GM06990 (cell line): Measurements from ENCODE around the gene BARHL2.

Experiments used
- DNase-seq: peaks from one replicate; pipeline ENCODE4 v3.0.0-alpha.2; 2011; ENCODE audit not compliant: insufficient read length; ENCODE audit errors: extremely low read depth
- H3K27me3 ChIP-seq: replicated peaks from 2 replicates; pipeline ENCODE4 v1.6.0; 2011; ENCODE audit warnings: low read length; ENCODE audit not compliant: control insufficient read depth, insufficient read depth
- H3K36me3 ChIP-seq: 2 replicates; pipeline ENCODE4 v1.5.1; 2011; ENCODE audit warnings: low read length; ENCODE audit not compliant: control insufficient read depth, insufficient read depth
- H3K4me3 ChIP-seq: replicated peaks from 2 replicates; pipeline ENCODE4 v1.5.1; 2011; ENCODE audit warnings: low read depth, mild to moderate bottlenecking, control low read depth, low read length
- TF ChIP-seq, protein P1 (sequence below): IDR thresholded peaks from 2 replicates; pipeline ENCODE4 v1.5.1; 2011; ENCODE audit warnings: low read length, control low read depth, mild to moderate bottlenecking, inconsistent platforms; ENCODE audit not compliant: insufficient read depth, poor library complexity, severe bottlenecking

BARHL2 gene

DNA sequence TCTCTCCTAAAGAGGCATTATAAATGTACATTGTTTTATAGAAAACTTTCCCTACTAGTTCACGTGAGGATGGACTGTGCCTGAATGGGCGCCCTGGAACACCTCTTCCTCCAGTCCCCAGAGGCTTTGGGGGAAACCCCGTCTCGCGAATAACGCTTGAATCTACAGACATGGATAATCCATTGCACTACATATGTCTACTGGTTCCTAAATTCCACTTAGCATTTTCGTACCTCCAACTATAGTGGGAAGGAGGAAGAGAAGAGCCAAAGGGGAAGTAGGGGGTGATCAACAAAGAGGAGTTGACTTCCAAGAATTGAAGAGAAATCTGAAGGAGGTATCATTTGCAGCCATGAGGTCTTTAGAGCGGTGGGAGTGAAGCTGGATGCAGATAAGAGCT lies 11.1 kb downstream of the BARHL2 start:
- peaks cover 5% of the 10 kb centered on the region for H3K27me3 ChIP-seq
- no peaks in the 10 kb centered on the region for H3K36me3 ChIP-seq
- no peak overlapping the region for H3K4me3 ChIP-seq
- DNase-seq, result no peak
- TF ChIP-seq, protein P1, sequence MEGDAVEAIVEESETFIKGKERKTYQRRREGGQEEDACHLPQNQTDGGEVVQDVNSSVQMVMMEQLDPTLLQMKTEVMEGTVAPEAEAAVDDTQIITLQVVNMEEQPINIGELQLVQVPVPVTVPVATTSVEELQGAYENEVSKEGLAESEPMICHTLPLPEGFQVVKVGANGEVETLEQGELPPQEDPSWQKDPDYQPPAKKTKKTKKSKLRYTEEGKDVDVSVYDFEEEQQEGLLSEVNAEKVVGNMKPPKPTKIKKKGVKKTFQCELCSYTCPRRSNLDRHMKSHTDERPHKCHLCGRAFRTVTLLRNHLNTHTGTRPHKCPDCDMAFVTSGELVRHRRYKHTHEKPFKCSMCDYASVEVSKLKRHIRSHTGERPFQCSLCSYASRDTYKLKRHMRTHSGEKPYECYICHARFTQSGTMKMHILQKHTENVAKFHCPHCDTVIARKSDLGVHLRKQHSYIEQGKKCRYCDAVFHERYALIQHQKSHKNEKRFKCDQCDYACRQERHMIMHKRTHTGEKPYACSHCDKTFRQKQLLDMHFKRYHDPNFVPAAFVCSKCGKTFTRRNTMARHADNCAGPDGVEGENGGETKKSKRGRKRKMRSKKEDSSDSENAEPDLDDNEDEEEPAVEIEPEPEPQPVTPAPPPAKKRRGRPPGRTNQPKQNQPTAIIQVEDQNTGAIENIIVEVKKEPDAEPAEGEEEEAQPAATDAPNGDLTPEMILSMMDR, result no peak

DNA sequence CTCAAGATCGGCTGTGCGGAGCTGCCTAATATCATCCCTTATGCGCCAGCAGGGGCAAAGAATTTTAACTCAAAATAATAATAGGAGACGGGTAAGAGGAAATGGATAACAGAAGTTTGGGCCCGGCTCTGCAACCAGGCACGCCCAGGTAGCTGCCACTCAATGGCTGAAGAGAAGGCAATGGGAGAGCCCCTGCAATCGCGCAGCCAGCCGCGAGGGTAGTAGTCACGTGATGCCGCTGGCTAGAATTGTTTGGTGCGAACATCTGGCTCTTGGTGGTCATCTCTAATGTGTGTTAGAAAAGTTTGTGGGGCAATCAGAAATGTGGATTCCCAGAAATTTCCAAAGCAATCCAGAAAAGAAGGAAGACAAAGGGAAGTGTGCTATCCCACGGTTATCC lies 12.3 kb downstream of the BARHL2 start:
- DNase-seq, result no peak
- Histone ChIP-seq H3K4me3 (no peak overlapping the region), H3K27me3 (peaks cover 5% of the 10 kb centered on the region), H3K36me3 (no peaks in the 10 kb centered on the region)
- TF ChIP-seq, protein P1, result no peak

DNA sequence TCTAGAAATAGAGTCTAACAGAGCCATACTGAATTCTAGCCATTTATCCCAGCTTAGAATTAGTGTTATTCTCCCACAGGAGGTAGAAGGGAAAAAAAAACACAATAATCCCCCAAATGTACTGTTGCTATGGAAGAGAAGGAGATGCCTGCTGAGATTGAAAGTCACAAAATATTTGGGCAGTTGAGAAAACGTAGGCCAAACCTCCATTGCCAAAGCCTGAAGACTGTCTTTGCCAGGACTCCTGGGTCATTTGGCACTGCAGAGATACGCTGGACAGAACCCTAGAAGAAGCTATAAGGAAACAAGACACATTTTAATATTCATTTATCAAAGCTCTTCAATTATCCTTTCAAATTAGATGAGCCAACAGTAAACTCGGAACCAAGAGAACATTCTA lies 22.3 kb downstream of the BARHL2 start:
- Histone ChIP-seq H3K27me3 (no peaks in the 10 kb centered on the region), H3K36me3 (no peaks in the 10 kb centered on the region), H3K4me3 (no peak overlapping the region)
- DNase-seq, result no peak
- TF ChIP-seq, protein P1, result no peak

DNA sequence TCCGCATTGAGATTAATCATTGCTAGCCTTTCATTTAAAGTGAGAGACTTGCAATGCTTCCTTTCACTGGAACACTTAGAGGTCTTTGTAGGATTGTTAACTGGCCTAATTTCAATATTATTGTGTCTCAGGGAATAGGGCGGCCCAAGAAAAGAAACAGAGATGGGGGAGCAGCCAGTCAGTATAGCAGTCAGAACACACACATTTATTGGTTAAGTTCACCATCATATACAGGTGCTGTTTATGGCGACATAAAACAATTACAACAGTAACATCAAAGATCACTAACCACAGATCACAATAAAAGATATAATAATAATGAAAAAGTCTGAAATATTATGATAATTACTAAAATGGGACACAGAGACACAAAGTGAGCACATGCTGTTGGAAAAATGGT lies 29.4 kb downstream of the BARHL2 start:
- no peaks in the 10 kb centered on the region for H3K27me3 ChIP-seq
- DNase-seq, result no peak
- H3K36me3 ChIP-seq, result no peaks in the 10 kb centered on the region
- no peak overlapping the region for H3K4me3 ChIP-seq
- TF ChIP-seq, protein P1, result no peak

DNA sequence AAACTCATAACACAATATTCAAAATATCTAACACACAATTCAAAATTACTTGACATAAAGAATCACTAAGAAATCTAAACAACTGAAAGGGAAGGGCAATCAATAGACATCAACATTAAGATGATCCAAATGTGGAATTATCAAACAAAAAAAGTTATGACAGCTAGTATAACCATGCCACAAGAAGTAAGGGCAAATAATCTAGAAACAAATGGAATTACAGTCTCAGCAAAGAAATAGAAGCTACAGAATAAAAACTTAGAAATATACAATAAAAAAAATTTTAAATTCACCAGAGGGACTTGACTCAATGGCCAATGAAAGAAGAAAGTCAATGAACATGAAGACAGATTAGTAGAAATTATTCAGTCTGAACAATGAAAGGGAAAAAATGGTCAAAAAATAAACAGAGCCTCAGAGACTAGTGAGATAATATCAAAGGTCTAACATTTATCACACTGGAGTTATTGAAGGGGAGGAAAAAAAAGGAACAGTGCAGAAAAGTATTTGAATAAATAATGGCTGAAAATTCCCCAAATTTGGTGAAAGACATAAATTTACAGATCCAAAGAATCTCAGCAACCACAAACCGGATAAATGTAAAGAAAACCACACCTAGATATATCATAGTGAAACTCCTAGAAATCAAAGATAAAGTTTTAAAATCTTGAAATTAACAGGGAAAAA lies 41.8 kb downstream of the BARHL2 start:
- TF ChIP-seq, protein P1, result no peak
- DNase-seq, result no peak
- no peaks in the 10 kb centered on the region for H3K36me3 ChIP-seq

DNA sequence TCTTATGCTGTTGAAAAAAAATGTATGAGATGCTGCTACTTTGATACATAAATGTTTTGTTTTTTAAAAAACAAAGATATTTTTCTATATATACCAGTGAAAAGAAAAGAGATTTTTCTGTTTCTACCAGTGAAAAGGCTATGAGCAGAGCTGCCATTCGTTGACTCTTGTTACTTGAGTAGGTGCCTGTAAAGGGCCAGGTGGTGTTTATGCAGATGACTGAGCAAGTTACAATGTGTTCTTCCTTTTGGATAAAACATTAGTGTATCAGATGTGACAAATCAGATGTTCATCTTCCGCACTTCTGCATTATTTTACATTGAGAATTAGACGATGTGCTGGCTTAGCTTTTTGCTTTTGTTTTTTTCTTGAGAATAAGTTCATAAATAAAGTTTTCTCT lies 45.4 kb downstream of the BARHL2 start:
- TF ChIP-seq, protein P1, result no peak
- no peak for DNase-seq
- H3K36me3 ChIP-seq, result no peaks in the 10 kb centered on the region
- no peaks in the 10 kb centered on the region for H3K27me3 ChIP-seq
- H3K4me3 ChIP-seq, result no peak overlapping the region

More for the DNA sequence above, 41.8 kb downstream of the BARHL2 start:
- Histone ChIP-seq H3K4me3 (no peak overlapping the region), H3K27me3 (no peaks in the 10 kb centered on the region)
